Measurements from ENCODE around the gene SCGB1C2.

DNA sequence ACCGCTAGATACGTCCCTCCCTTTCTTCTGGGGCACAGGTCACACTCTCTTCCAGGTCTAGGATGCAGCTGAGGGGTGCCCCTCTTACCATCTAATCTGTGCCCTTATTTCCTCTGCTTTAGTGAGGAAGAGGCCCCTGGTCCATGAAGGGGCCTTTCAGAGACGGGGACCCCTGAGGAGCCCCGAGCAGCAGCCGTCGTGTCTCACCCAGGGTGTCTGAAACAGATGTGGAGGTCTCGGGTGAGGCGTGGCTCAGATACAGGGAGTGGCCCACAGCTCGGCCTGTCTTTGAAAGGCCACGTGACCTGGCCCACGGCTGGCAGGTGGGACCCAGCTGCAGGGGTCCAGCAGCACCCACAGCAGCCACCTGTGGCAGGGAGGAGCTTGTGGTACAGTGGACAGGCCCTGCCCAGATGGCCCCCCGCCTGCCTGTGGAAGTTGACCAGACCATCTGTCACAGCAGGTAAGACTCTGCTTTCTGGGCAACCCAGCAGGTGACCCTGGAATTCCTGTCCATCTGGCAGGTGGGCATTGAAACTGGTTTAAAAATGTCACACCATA, 15.6 kb downstream of the SCGB1C2 start:
- TF ChIP-seq EZH2 (IDR thresholded peaks at IDR 0.05; ENCODE audit: insufficient read depth, poor library complexity, severe bottlenecking) (no peak), EZH2phosphoT487 (IDR thresholded peaks at IDR 0.05; ENCODE audit: insufficient read depth, low read depth) (no peak)

Data from GM23248 (cell line).